Natural killer cell (primary cell): Measurements from ENCODE around the gene DNAJC25. TPM values are rescaled to one million over a fixed set of nuclear protein-coding genes. Genes with fewer than 3 reads are reported as not detected.

Experiments used
- ATAC-seq, 3 donors: fragments of 150-1000 bp in 2 of 3; fragments of 200-7000 bp in 1 of 3; cut with Tn5 transposase; 1 replicate in 1 of 3; 2 replicates in 2 of 3; pipeline ENCODE4 v1.10.0; 2021; ENCODE audit warnings: mild to moderate bottlenecking in 2 of 3, moderate library complexity in 2 of 3
- DNase-seq, 2 donors: peaks; one replicate each; pipeline versions ENCODE4 v3.0.0 to v3.0.0-alpha.2; 2013 to 2021; ENCODE audit warnings: mixed read lengths in 1 of 2
- H3K27ac ChIP-seq: one replicate; pipeline ENCODE4 v1.5.1; 2013; ENCODE audit warnings: mild to moderate bottlenecking, low read length
- H3K27me3 ChIP-seq: one replicate; pipeline ENCODE4 v1.6.1; 2013; ENCODE audit warnings: low read length; ENCODE audit not compliant: control insufficient read depth, insufficient read depth
- H3K36me3 ChIP-seq: one replicate; pipeline ENCODE4 v1.6.1; 2013; ENCODE audit warnings: low read length; ENCODE audit not compliant: control insufficient read depth, insufficient read depth
- H3K4me1 ChIP-seq: one replicate; pipeline ENCODE4 v1.6.1; 2013; ENCODE audit warnings: low read length; ENCODE audit not compliant: control insufficient read depth, insufficient read depth
- H3K4me3 ChIP-seq: one replicate; pipeline ENCODE4 v1.5.1; 2013; ENCODE audit warnings: low read length
- H3K9me3 ChIP-seq: one replicate; pipeline ENCODE4 v1.6.1; 2013; ENCODE audit warnings: low read length; ENCODE audit not compliant: control insufficient read depth, insufficient read depth
- H3K27ac Mint-ChIP-seq, 2 donors: one replicate each; pipeline ENCODE4 v1.8.0; 2022; ENCODE audit warnings: mild to moderate bottlenecking in 2 of 2, mixed read lengths in 2 of 2, moderate library complexity in 1 of 2
- H3K27me3 Mint-ChIP-seq, 2 donors: one replicate each; pipeline ENCODE4 v1.8.0; 2022; ENCODE audit warnings: low read depth in 2 of 2, mixed read lengths in 2 of 2
- H3K36me3 Mint-ChIP-seq: one replicate; pipeline ENCODE4 v1.8.0; 2022; ENCODE audit warnings: mixed read lengths
- H3K4me1 Mint-ChIP-seq, 2 donors: one replicate each; pipeline ENCODE4 v1.8.0; 2022; ENCODE audit warnings: mixed read lengths in 2 of 2
- H3K4me3 Mint-ChIP-seq: one replicate; pipeline ENCODE4 v1.8.0; 2022; ENCODE audit warnings: mild to moderate bottlenecking, moderate library complexity, mixed read lengths
- H3K9me3 Mint-ChIP-seq, 2 donors: one replicate each; pipeline ENCODE4 v1.8.0; 2022; ENCODE audit warnings: mixed read lengths in 2 of 2
- CTCF ChIP-seq: fragments of 200-600 bp; IDR thresholded peaks from one replicate; pipeline ENCODE4 v1.8.0; 2022; ENCODE audit warnings: antibody characterized with exemption
- WGBS: methylation state at CpG from one replicate; pipeline ENCODE4 v1.1.7; 2013; ENCODE audit warnings: missing lambda C conversion rate; ENCODE audit not compliant: insufficient coverage; 5-methylcytosine and 5-hydroxymethylcytosine counted together
- intact Hi-C: fragments of 100-400 bp; cut with micrococcal nuclease; formaldehyde crosslinking; loops from one replicate; pipeline ENCODE4 v1.14.2; 2022
- total RNA-seq, 4 donors: library from RNA; stranded (reverse); fragments of 120-200 nt in 1 of 4; gene quantifications; one replicate each; pipeline versions ENCODE4 v1.2.3 to v1.2.4, GENCODE V29; 2013 to 2022

DNAJC25 gene
- total RNA-seq, 3 donors from 2014 or later (not counting 1 experiment from before 2014, with no cell fraction given) = 5.1 to 5.9 (median 5.7) TPM

- no peaks in the 10 kb centered on the region for H3K36me3 ChIP-seq
- no peak overlapping the region for H3K27ac ChIP-seq
- Mint-ChIP-seq H3K4me1 (peaks cover 21 to 28% of the 10 kb centered on the region in 2 donors), H3K27me3 (peaks cover 0 to 4% of the 10 kb centered on the region in 2 donors), H3K27ac (no peak overlapping the region), H3K36me3 (no peaks in the 10 kb centered on the region), H3K9me3 (no peaks in the 10 kb centered on the region), H3K4me3 (no peak overlapping the region)
- H3K9me3 ChIP-seq = no peaks in the 10 kb centered on the region
- intact Hi-C loops = no loop called here
- H3K4me3 ChIP-seq = no peak overlapping the region
- DNase-seq = no peak
- TF ChIP-seq CTCF = no peak
- ATAC-seq = no peak
- WGBS = 82% methylated on average over 7 of the region's 7 CpGs
- H3K27me3 ChIP-seq = no peaks in the 10 kb centered on the region
- peaks cover 14% of the 10 kb centered on the region for H3K4me1 ChIP-seq
These were observed 2.7 kb upstream of the DNAJC25 start for GRCh38 chr9:111628411-111628810.

DNA sequence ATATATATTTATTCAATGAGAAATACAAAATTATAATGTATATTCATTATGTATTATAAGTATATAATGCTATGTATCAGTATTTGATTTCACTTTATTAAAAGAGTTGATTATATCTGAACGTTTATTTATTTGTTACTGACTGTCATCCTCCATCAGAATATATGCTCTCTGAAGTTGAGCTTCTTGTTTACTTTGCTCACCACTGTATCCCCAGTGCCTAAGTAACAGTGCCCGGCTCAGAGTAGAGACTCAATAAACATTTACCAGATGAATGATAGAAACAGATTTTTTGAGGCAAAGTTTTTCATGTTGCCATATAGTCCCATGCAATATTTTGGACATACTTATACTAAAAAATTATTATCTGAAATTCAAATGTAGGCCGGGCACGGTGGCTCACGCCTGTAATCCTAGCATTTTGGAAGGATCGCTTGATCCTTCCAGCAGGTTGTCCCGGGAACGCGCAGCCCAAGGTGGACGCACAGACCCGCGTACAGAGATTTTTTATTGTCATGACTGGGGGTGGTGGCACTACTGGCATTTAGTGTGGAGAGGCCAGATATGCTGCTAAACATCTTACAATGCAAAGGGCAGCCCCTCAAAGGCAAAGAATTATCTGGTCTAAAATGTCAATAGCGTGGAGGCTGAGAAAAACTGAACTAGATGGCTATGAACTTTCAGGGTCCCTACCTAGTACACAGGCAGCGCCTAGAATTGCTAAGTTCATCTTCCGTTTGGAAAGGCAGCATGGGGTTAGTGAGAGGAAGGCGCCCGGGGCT is 761 bp upstream of the DNAJC25 start:
- no peak for TF ChIP-seq CTCF
- Mint-ChIP-seq H3K27ac (peak overlapping the region; percentile 89 to 93), H3K4me1 (peaks cover 36 to 38% of the 10 kb centered on the region in 2 donors), H3K4me3 (peak overlapping the region; percentile 91), H3K36me3 (no peaks in the 10 kb centered on the region), H3K27me3 (no peaks in the 10 kb centered on the region), H3K9me3 (no peaks in the 10 kb centered on the region)
- H3K27ac ChIP-seq = peak overlapping the region; percentile 38
- H3K4me3 ChIP-seq = peak overlapping the region; percentile 56
- H3K9me3 ChIP-seq = no peaks in the 10 kb centered on the region
- peaks cover 14% of the 10 kb centered on the region for H3K4me1 ChIP-seq
- ATAC-seq = peak; percentile 22 to 28 (median 24)
- no peaks in the 10 kb centered on the region for H3K36me3 ChIP-seq
- DNase-seq = no peak
- intact Hi-C loops = loop anchor here (2.0 to 5.0 kb wide), 2 partner anchors 146 to 1087 kb away; partner anchors contain the start of genes ECPAS and INIP
- H3K27me3 ChIP-seq = no peaks in the 10 kb centered on the region
- WGBS = 10% methylated on average over 15 of the region's 17 CpGs

GRCh38 chr9:111630964-111631213 is 245 bp upstream of the DNAJC25 start:
- no peaks in the 10 kb centered on the region for H3K9me3 ChIP-seq
- no peak for TF ChIP-seq CTCF
- Mint-ChIP-seq H3K36me3 (no peaks in the 10 kb centered on the region), H3K4me3 (peak overlapping the region; percentile 91), H3K27ac (peak overlapping the region; percentile 89 to 93), H3K9me3 (no peaks in the 10 kb centered on the region), H3K27me3 (no peaks in the 10 kb centered on the region), H3K4me1 (peaks cover 38 to 40% of the 10 kb centered on the region in 2 donors)
- WGBS = 0% methylated on average over 14 of the region's 14 CpGs
- intact Hi-C loops = loop anchor here (1.0 to 5.0 kb wide), 3 partner anchors 31 to 1086 kb away; partner anchors contain the start of genes ECPAS and INIP
- no peaks in the 10 kb centered on the region for H3K27me3 ChIP-seq
- ATAC-seq = no peak
- H3K4me3 ChIP-seq = peak overlapping the region; percentile 56
- no peaks in the 10 kb centered on the region for H3K36me3 ChIP-seq
- H3K27ac ChIP-seq = peak overlapping the region; percentile 38
- peaks cover 14% of the 10 kb centered on the region for H3K4me1 ChIP-seq
- no peak for DNase-seq
